K562 (cell line): Measurements from ENCODE around the gene FAM131C. TPM values are rescaled to one million over a fixed set of nuclear protein-coding genes. Genes with fewer than 3 reads are reported as not detected.

ENCODE experiments used
- ARID1B ChIP-seq: fragments of 450-650 bp; IDR thresholded peaks from 2 replicates; pipeline ENCODE4 v1.6.1; 2016; ENCODE audit warnings: antibody characterized with exemption, mild to moderate bottlenecking, inconsistent platforms
- ARID3A ChIP-seq: IDR thresholded peaks from 2 replicates; pipeline ENCODE4 v1.6.1; 2012; ENCODE audit warnings: low read depth, low read length, improper control_type of control experiment, borderline replicate concordance
- BHLHE40 ChIP-seq: IDR thresholded peaks from 2 replicates; pipeline ENCODE4 v1.6.1; 2011; ENCODE audit warnings: low read length, improper control_type of control experiment
- CBX1 ChIP-seq: sonication (generic); IDR thresholded peaks from 2 replicates; pipeline ENCODE4 v1.6.1; 2016; ENCODE audit warnings: antibody characterized with exemption, low read depth, mild to moderate bottlenecking
- E2F1 ChIP-seq: sonication (generic); formaldehyde crosslinking; IDR thresholded peaks from 2 replicates; pipeline ENCODE4 v1.8.1; 2023; ENCODE audit warnings: mild to moderate bottlenecking, missing genetic modification reagents, moderate library complexity
- ELF1 ChIP-seq: fragments of 200-800 bp; sonication (Bioruptor generic); IDR thresholded peaks from 2 replicates; pipeline ENCODE4 v1.6.1; 2016; ENCODE audit warnings: missing genetic modification characterization, missing compliant biosample characterization
- NFYB ChIP-seq: IDR thresholded peaks from 2 replicates; pipeline ENCODE4 v1.6.1; 2011; ENCODE audit warnings: mild to moderate bottlenecking, moderate library complexity; ENCODE audit not compliant: insufficient read length; ENCODE audit errors: extremely low read depth
- SMARCB1 ChIP-seq: IDR thresholded peaks from 2 replicates; pipeline ENCODE4 v1.6.1; 2011; ENCODE audit warnings: improper control_type of control experiment, low read depth; ENCODE audit not compliant: insufficient read length
- SMARCC2 ChIP-seq: fragments of 450-650 bp; IDR thresholded peaks from 2 replicates; pipeline ENCODE4 v1.6.1; 2017; ENCODE audit warnings: antibody characterized with exemption, moderate library complexity, mild to moderate bottlenecking, low read depth
- TFE3 ChIP-seq: fragments of 450-650 bp; formaldehyde crosslinking; IDR thresholded peaks from 2 replicates; pipeline ENCODE4 v1.4.0; 2020; ENCODE audit warnings: mild to moderate bottlenecking, mixed read lengths
- THRA ChIP-seq: fragments of 450-650 bp; IDR thresholded peaks from 2 replicates; pipeline ENCODE4 v1.6.1; 2017; ENCODE audit warnings: mild to moderate bottlenecking, moderate library complexity
- ZBED1 ChIP-seq: IDR thresholded peaks from 2 replicates; pipeline ENCODE4 v1.6.1; 2014
- ZBTB2 ChIP-seq: fragments of 450-650 bp; IDR thresholded peaks from 2 replicates; pipeline ENCODE4 v1.6.1; 2016; ENCODE audit warnings: antibody characterized with exemption
- ZEB2 ChIP-seq: fragments of 450-650 bp; IDR thresholded peaks from 2 replicates; pipeline ENCODE4 v1.6.1; 2016
- ZFP1 ChIP-seq: fragments of 450-650 bp; formaldehyde crosslinking; IDR thresholded peaks from 2 replicates; pipeline ENCODE4 v1.4.0; 2020; ENCODE audit warnings: mild to moderate bottlenecking, mixed read lengths
- ZNF146 ChIP-seq: IDR thresholded peaks from one replicate; pipeline ENCODE4 v1.6.1; 2018; ENCODE audit warnings: missing compliant biosample characterization; ENCODE audit not compliant: unreplicated experiment
- ZNF212 ChIP-seq: fragments of 450-650 bp; formaldehyde crosslinking; IDR thresholded peaks from 2 replicates; pipeline ENCODE4 v1.4.0; 2020; ENCODE audit warnings: mild to moderate bottlenecking
- polyA plus RNA-seq, 8 experiments: library from polyadenylated mRNA; depleted of rRNA in 4 of 8; stranded (reverse) in 5 of 8; unstranded in 3 of 8; fragments of >200 nt; fragmentation: Nextera tagmentation in 2 of 8; fragmentation: Illumina TruSeq in 1 of 8; extraction: Ambion mirVana in 2 of 8; extraction: Trizol in 1 of 8; gene quantifications; 2 replicates each; pipeline versions ENCODE4 v1.2.1 to v1.2.3, GENCODE V29; 2011 to 2014; ENCODE audit warnings: inconsistent platforms in 1 of 8, missing spikeins in 1 of 8
- total RNA-seq, 7 experiments: library from RNA; depleted of rRNA in 6 of 7; stranded (reverse); fragments of >200 nt in 6 of 7; fragmentation: Illumina TruSeq in 2 of 7; extraction: Trizol in 2 of 7; gene quantifications; 2 replicates each; pipeline versions ENCODE4 v1.2.1 to v1.2.3, GENCODE V29; 2011 to 2021; ENCODE audit warnings: low replicate concordance in 1 of 7

Gene FAM131C
- total and polyA plus RNA-seq, 9 of the 15 experiments (the other 6 are each of a cell fraction or from before 2014, with no cell fraction given): 0.10 to 0.29 (median 0.16) TPM; not detected in 6

- TF ChIP-seq THRA (no peak), NFYB (no peak), CBX1 (peak; percentile 69; the same call in 1 of the 2 replicates), SMARCB1 (no peak), ZBTB2 (0 out of 2 replicates have a peak, but pooled peaks have one; percentile 48), ZNF212 (CRISPR knock-in tag) (no peak), BHLHE40 (peak; percentile 50), ZBED1 (0 out of 2 replicates have a peak, but pooled peaks have one; percentile 10), ARID1B (no peak), ZNF146 (CRISPR knock-in tag) (no peak), ZFP1 (CRISPR knock-in tag) (no peak), TFE3 (CRISPR knock-in tag) (no peak), SMARCC2 (no peak), ZEB2 (no peak; the same call in 1 of the 2 replicates), E2F1 (CRISPR knock-in tag) (no peak), ARID3A (0 out of 2 replicates have a peak, but pooled peaks have one; percentile 39), ELF1 (tag) (peak; percentile 92)
Measured at GRCh38 chr1:16012590-16013219, 60.7 kb downstream of the FAM131C start (continued).
